Measurements from ENCODE around the gene LANCL2. TPM values are rescaled to one million over a fixed set of nuclear protein-coding genes. Genes with fewer than 3 reads are reported as not detected.

Gene LANCL2
- total and polyA plus RNA-seq, 9 of the 15 experiments (the other 6 are each of a cell fraction or from before 2014, with no cell fraction given), result 5.3 to 18.5 (median 13.5) TPM

- FAIRE-seq (no peak), ATAC-seq (no peak), DNase-seq (ENCODE audit: extremely low read depth in 1 of 4, low spot score in 3 of 4) (no peak)
- H3K9ac ChIP-seq (ENCODE audit: insufficient read depth in 1 of 2, low read depth in 2 of 2, low read length in 2 of 2), result no peak overlapping the region
- CTCF ChIA-PET (ENCODE audit: low intra/inter-chr PET ratio), result no interaction called here
- no peaks in the 10 kb centered on the region for H3K36me3 ChIP-seq (ENCODE audit: control insufficient read depth, insufficient read depth, low read length)
- H4K20me1 ChIP-seq (replicated peaks; ENCODE audit: control insufficient read depth, insufficient read depth, low read length), result 0 out of 2 replicates have a peak, but pooled peaks cover 6% of the 10 kb centered on the region
- in situ Hi-C loops (cut with MboI), result loop anchor here (10.0 kb wide), 1 partner anchor 153 kb away; no protein-coding TSS in a partner anchor
- no peak overlapping the region for H3K27ac ChIP-seq (ENCODE audit: extremely low read depth, low read depth, low read length)
- no peak overlapping the region for H3K4me2 ChIP-seq (ENCODE audit: insufficient read depth, low read length)
- no peaks in the 10 kb centered on the region for H3K79me2 ChIP-seq (ENCODE audit: control insufficient read depth, insufficient read depth, low read length)
- no peaks in the 10 kb centered on the region for H3K9me1 ChIP-seq (ENCODE audit: control insufficient read depth, insufficient read depth, low read length)
- no peaks in the 10 kb centered on the region for H3K9me3 ChIP-seq (replicated peaks; ENCODE audit: control insufficient read depth, insufficient read depth, low read depth, low read length)
- POLR2A ChIA-PET, result no interaction called here
- no peak overlapping the region for H2AFZ ChIP-seq (ENCODE audit: low read depth, low read length)
- no peaks in the 10 kb centered on the region for H3K4me1 ChIP-seq (replicated peaks in 1 of 2; ENCODE audit: control insufficient read depth in 2 of 2, insufficient read depth in 2 of 2, low read length in 2 of 2)
- H3K27me3 ChIP-seq (ENCODE audit: control insufficient read depth in 2 of 2, insufficient read depth in 2 of 2, low read length in 2 of 2), result peaks cover 12 to 47% of the 10 kb centered on the region in 2 experiments; a peak in 4 of 5 replicates
- intact Hi-C loops (cut with micrococcal nuclease), result no loop called here
- 3% methylated on average over 7 of the region's 7 CpGs for WGBS (ENCODE audit: insufficient coverage, low coverage, missing lambda C conversion rate)
- no TSS peak for BruUV-seq (replicated peaks)
- H3K4me3 ChIP-seq, result no peak overlapping the region
- no peak for TF ChIP-seq L3MBTL2 (IDR thresholded peaks at IDR 0.05)
- no peak for TF ChIP-seq PPARD (CRISPR knock-in tag; IDR thresholded peaks at IDR 0.05)
- no peak for TF ChIP-seq MTF1 (CRISPR knock-in tag; IDR thresholded peaks at IDR 0.05; ENCODE audit: borderline replicate concordance)
- no peak for TF ChIP-seq POLR2B (IDR thresholded peaks at IDR 0.05; ENCODE audit: low read depth, partially characterized antibody)
- TF ChIP-seq ZNF41 (CRISPR knock-in tag; conservative IDR thresholded peaks at IDR 0.05), result no peak
- no peak for TF ChIP-seq NFIX (CRISPR knock-in tag; IDR thresholded peaks at IDR 0.05; ENCODE audit: low read depth)
- TF ChIP-seq HMBOX1 (IDR thresholded peaks at IDR 0.05), result no peak
- TF ChIP-seq NR4A1 (CRISPR knock-in tag; IDR thresholded peaks at IDR 0.05), result no peak
- TF ChIP-seq NR4A1 (tag; IDR thresholded peaks at IDR 0.05), result no peak
Observed at GRCh38 chr7:55441774-55442522, 76.8 kb downstream of the LANCL2 start.
